Loucy (cell line): Measurements from ENCODE around the gene EPX.

Experiments used
- H2AFZ ChIP-seq: fragments of 200-600 bp; sonication (generic); 2 replicates; pipeline ENCODE4 v1.6.0; 2016; ENCODE audit warnings: antibody characterized with exemption, mild to moderate bottlenecking, low read length, moderate library complexity
- H3F3A ChIP-seq: fragments of 200-600 bp; 2 replicates; pipeline ENCODE4 v1.6.0; 2016; ENCODE audit warnings: antibody characterized with exemption, low read depth, mild to moderate bottlenecking
- H3K27me3 ChIP-seq: fragments of 200-600 bp; sonication (generic); 2 replicates; pipeline ENCODE4 v1.6.1; 2014; ENCODE audit warnings: low read length, mild to moderate bottlenecking; ENCODE audit not compliant: insufficient read depth, poor library complexity, severe bottlenecking
- H3K36me3 ChIP-seq: fragments of 200-600 bp; sonication (generic); 2 replicates; pipeline ENCODE4 v1.6.1; 2016; ENCODE audit warnings: low read length; ENCODE audit not compliant: insufficient read depth
- H3K4me1 ChIP-seq: fragments of 200-600 bp; sonication (generic); 2 replicates; pipeline ENCODE4 v1.5.1; 2014; ENCODE audit warnings: low read length, mild to moderate bottlenecking; ENCODE audit not compliant: insufficient read depth, poor library complexity, severe bottlenecking
- H3K4me2 ChIP-seq: fragments of 200-600 bp; sonication (generic); 2 replicates; pipeline ENCODE4 v1.6.0; 2014; ENCODE audit warnings: antibody characterized with exemption, low read length, low read depth, mild to moderate bottlenecking; ENCODE audit not compliant: poor library complexity, severe bottlenecking
- H3K4me3 ChIP-seq: fragments of 200-600 bp; sonication (generic); 2 replicates; pipeline ENCODE4 v1.5.1; 2014; ENCODE audit warnings: low read length, mild to moderate bottlenecking, mixed read lengths; ENCODE audit not compliant: poor library complexity, severe bottlenecking
- H3K79me2 ChIP-seq: fragments of 200-600 bp; sonication (generic); 2 replicates; pipeline ENCODE4 v1.6.1; 2014; ENCODE audit warnings: low read length; ENCODE audit not compliant: insufficient read depth
- H3K9ac ChIP-seq: fragments of 200-600 bp; sonication (generic); 2 replicates; pipeline ENCODE4 v1.6.0; 2014; ENCODE audit warnings: mild to moderate bottlenecking, low read depth, low read length, moderate library complexity; ENCODE audit not compliant: poor library complexity, severe bottlenecking
- H3K9me2 ChIP-seq: fragments of 200-600 bp; sonication (generic); replicated peaks from 2 replicates; pipeline ENCODE4 v1.6.1; 2016; ENCODE audit warnings: low read depth, low read length, mixed read lengths
- H3K9me3 ChIP-seq: fragments of 200-600 bp; sonication (generic); 2 replicates; pipeline ENCODE4 v1.6.1; 2014; ENCODE audit warnings: mild to moderate bottlenecking, antibody characterized with exemption, low read length, low read depth; ENCODE audit not compliant: insufficient read depth
- H4K20me1 ChIP-seq: fragments of 200-600 bp; sonication (generic); 2 replicates; pipeline ENCODE4 v1.6.0; 2014; ENCODE audit warnings: antibody characterized with exemption, low read length, mild to moderate bottlenecking; ENCODE audit not compliant: insufficient read depth, poor library complexity, severe bottlenecking
- CTCF ChIP-seq: fragments of 200-600 bp; sonication (generic); conservative IDR thresholded peaks from 2 replicates; pipeline ENCODE4 v1.5.1; 2014; ENCODE audit warnings: mild to moderate bottlenecking, antibody characterized with exemption, low read length
- EZH2phosphoT487 ChIP-seq: fragments of 200-600 bp; IDR thresholded peaks from 2 replicates; pipeline ENCODE4 v1.6.1; 2018; ENCODE audit warnings: antibody characterized with exemption, mild to moderate bottlenecking, moderate library complexity, borderline replicate concordance

Gene EPX

DNA sequence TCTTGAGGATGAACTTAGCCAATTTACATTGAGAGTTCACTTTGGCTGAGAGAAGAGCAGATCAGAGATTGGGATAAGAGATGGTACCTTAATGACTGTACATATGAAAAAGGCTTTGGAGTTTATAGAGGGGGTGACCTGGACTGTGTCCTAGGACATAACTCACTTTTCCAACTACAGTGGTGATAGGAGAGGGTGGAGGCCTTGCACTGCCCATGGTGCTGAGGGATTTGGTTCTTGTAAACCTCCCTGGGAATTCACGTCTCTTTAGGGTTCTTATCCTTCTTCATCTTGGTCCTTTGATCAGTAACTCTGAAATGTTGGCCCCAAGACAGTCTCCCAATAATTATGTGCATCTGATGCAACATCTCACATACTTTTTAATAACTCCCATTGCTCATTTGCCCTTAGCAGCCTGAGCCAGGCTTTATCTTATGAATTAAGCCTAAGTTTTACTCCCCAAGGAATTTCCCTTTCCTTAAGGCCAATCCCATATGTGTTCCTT is 44.5 kb upstream of the EPX start, which contains the start of gene OR4D1:
OR4D1 (plus strand) TSS at position 455 of the 505 bp plus-strand sequence. CDS start 6,770 bp downstream, outside the sequence.
- Histone ChIP-seq H3K9ac (no peak within 1 kb of the TSS), H3K36me3 (no peaks in the 10 kb centered on the region), H3K4me1 (peaks cover 9% of the 10 kb centered on the region), H3K4me2 (no peak within 1 kb of the TSS), H3K27me3 (peaks cover 11% of the 10 kb centered on the region), H4K20me1 (no peaks in the 10 kb centered on the region), H3K79me2 (no peaks in the 10 kb centered on the region), H2AFZ (no peak within 1 kb of the TSS), H3K9me2 (no peaks in the 10 kb centered on the region), H3F3A (peaks cover 3% of the 10 kb centered on the region; the same call in 1 of the 2 replicates), H3K4me3 (no peak within 1 kb of the TSS), H3K9me3 (peaks cover 18% of the 10 kb centered on the region; the same call in 1 of the 2 replicates)
- no peak for TF ChIP-seq EZH2phosphoT487
- TF ChIP-seq CTCF = no peak

- Histone ChIP-seq H3K9ac (no peak overlapping the region), H3K4me1 (peaks cover 13% of the 10 kb centered on the region), H3K27me3 (peaks cover 11% of the 10 kb centered on the region), H3K9me2 (no peaks in the 10 kb centered on the region), H4K20me1 (no peaks in the 10 kb centered on the region), H3K9me3 (peaks cover 17% of the 10 kb centered on the region; the same call in 1 of the 2 replicates), H3K4me2 (no peak overlapping the region), H3K79me2 (no peaks in the 10 kb centered on the region), H3F3A (peaks cover 3% of the 10 kb centered on the region; the same call in 1 of the 2 replicates), H3K36me3 (no peaks in the 10 kb centered on the region), H3K4me3 (no peak overlapping the region), H2AFZ (no peak overlapping the region)
- TF ChIP-seq CTCF (no peak), EZH2phosphoT487 (no peak)
Observed at GRCh38 chr17:58148609-58149008, 43.9 kb upstream of the EPX start.

- Histone ChIP-seq H3F3A (peaks cover 3% of the 10 kb centered on the region; the same call in 1 of the 2 replicates), H3K9me3 (0 out of 2 replicates have a peak, but pooled peaks cover 6% of the 10 kb centered on the region), H3K4me1 (peaks cover 23% of the 10 kb centered on the region), H3K4me2 (no peak overlapping the region), H3K27me3 (peaks cover 11% of the 10 kb centered on the region), H3K9ac (no peak overlapping the region), H2AFZ (no peak overlapping the region), H3K9me2 (no peaks in the 10 kb centered on the region), H3K36me3 (no peaks in the 10 kb centered on the region), H3K79me2 (no peaks in the 10 kb centered on the region), H3K4me3 (no peak overlapping the region), H4K20me1 (no peaks in the 10 kb centered on the region)
- TF ChIP-seq EZH2phosphoT487 (no peak), CTCF (no peak)
Observed at GRCh38 chr17:58150394-58150793, 42.1 kb upstream of the EPX start.
